GM18508 (cell line): ENCODE data around the gene RPS6KL1.

Experiments
- ATAC-seq: cut with Tn5 transposase; IDR thresholded peaks from one replicate; pipeline ENCODE4 v1.9.1; 2021; ENCODE audit warnings: moderate number of reproducible peaks; ENCODE audit not compliant: insufficient read depth, unreplicated experiment

The RPS6KL1 gene

DNA sequence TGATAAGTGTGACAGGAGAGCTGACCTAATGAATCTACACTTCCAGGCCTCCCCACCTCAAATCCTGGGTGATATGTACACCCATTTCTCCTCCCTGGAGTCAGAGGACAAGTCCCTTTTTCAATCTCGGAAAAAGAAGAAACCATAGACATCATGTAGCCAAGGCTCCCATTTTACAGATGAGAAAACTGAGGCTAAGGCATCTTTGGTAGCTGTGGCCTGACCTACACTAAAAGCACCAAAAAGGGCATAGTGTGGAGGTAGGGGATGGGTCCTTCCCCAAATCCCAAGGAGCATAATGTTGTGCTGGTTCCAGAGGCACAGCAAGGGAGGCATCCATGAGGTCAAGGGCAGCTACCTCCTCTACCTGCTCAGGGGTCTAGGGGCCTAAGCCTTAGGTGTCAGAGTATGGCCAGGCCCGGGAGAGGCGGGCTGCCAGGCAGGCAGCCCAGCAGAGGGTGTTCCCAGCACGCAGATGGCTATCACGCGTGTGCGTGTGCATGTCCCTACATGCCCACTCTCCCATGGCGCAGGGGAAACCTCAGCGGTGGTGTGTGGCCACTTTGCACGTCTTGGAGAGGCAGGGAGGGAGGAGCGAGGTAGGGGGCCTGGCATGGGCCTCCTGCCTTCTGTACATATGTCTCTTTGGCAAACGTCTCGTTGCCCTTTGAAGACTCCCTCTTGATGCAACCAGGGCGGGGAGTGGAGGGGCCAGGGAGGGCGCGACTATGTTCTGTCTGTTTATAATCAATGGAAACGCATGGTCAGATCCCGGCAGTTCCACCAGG is 29.8 kb upstream of the RPS6KL1 start:
- ATAC-seq: no peak

DNA sequence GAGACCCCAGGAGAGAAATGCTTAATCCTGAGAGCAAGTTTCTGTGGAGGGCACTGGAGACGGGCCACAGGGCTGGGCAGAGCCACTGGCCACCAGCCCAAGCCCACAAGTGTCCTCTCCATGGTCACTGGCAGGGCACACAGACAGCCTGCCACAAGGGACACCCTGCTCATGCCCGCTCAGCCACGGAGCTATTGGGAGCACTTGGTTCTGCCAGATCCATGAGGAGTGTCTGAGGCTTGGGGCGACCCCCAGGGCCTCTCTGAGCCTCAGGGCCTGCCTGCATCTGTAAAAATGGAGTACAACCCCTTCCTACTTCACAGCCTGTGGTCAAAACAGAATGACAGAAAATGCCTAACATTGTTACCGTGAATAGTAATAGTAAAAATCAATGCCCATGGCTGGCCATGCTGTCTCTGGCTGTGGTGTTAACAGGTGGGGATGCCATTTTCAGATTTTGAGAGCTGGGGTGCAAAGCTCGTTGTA is 29.2 kb upstream of the RPS6KL1 start:
- no peak for ATAC-seq

DNA sequence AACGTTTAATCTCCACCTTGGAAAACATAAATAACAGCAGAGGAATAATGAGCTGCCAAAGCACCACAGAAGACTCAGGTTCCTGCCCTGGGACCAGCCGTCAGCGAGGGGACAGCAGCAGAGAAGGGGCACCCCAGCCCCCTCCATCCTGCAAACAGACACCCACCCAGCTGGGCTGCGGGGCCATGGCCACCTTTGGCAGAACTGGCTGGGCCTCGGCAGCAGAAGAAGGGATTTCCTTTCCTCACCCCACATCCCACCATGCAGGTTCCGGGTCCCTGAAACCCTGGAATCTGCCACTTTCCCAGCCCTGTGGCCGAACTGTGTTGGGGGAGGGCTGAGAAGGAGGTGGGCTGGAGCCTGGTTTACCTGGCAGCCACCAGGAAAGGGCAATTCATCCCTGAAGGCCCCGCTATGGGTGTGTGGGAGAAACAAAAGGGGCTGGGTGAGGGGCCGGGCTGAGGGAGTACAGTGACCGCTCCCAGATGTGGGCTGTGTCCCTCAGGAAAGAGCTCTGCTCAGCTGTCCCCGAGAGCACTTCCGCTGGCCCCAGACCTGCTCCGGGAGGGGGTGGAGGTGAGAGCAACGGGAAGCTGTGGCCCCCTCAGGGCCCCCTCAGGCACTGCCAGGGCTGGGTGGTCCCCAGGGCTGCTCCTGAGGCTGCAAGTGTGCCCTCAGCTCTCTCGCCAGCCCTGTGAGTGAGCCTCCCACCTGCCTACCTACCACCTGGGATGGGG is 28.6 kb upstream of the RPS6KL1 start:
- no peak for ATAC-seq

DNA sequence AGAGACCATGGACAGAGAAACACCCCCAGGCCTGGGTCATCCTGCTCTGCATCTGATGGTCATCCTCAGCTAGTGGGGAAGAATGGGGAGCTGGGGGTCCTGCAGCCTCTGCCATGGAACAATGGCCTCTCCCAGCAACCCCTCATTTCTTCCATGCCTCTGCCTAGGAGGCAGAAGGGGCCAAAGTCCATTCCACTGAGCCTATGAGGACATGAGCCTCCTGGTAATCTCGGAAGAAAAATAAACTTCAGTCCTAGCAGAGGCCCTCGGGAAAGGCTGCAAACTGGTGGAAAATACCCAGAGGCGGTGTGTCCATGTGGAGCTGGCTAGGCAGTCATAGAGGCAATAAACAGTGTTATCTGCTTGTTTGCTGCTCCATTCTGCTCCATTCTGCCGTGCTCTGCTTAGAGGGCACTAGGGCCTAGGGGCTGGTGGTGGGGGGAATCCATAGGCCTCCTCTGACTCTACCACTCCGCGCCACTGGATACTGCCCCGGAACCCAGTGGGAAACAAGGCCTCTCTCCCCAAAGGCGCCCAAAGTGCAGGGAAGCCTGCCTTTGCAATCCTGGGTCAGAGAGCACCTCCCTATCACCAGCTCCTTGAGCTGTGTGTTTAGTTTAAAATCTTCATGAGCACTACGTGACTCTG is 27.9 kb upstream of the RPS6KL1 start:
- no peak for ATAC-seq

DNA sequence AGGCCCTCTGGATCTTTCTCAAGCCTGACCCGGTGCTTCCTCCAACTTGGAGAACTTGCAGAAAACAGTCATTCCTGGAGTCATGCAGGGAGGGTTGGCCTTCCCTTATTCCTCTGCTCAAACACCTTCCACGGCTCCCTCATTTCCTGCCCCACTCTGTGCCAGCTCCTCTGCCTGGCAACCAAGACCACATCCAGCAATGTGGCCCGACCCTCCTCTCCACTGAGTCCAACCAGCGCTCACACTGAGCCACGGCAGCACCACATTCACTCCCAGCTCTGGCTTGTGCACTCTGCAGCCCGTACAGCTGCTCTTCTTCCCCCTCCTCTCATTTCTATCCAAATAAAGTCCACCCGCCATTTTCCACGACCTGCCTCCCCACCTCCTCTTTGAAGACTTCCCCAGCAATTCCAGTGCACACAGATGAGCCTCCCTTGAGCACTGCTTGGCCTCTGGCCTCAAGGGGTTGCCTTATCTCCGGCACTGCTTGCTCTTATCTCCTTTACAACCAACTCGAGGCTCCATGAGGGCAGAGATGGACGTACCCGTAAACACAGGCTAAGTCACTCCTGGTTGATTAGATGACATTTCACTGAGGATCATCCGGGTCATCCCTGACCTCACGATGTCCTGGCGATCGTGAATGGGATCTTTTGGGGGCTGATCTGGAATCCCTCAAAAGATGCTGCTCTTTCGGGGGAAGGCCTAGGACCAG is 27.0 kb upstream of the RPS6KL1 start:
- no peak for ATAC-seq

DNA sequence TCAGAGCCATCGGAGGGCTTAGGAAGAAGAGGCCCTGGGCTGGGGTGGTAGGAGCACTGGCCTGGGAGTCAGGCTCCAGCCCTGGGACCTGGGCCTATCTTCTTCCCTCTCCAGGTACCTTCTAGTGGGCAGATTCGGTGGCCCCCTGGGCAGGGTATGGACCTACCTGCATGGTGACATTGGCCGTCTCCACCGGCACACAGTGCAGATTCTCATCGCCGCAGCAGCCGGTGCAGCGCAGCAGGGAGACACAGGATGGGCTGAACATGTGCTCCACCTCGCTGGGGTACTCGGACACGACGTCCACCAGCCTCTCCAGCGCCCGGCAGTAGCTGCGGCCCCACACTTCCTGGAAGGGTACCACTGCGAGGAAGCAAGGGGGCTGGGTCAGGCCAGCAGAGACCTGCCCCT is 26.1 kb upstream of the RPS6KL1 start:
- ATAC-seq: no peak

DNA sequence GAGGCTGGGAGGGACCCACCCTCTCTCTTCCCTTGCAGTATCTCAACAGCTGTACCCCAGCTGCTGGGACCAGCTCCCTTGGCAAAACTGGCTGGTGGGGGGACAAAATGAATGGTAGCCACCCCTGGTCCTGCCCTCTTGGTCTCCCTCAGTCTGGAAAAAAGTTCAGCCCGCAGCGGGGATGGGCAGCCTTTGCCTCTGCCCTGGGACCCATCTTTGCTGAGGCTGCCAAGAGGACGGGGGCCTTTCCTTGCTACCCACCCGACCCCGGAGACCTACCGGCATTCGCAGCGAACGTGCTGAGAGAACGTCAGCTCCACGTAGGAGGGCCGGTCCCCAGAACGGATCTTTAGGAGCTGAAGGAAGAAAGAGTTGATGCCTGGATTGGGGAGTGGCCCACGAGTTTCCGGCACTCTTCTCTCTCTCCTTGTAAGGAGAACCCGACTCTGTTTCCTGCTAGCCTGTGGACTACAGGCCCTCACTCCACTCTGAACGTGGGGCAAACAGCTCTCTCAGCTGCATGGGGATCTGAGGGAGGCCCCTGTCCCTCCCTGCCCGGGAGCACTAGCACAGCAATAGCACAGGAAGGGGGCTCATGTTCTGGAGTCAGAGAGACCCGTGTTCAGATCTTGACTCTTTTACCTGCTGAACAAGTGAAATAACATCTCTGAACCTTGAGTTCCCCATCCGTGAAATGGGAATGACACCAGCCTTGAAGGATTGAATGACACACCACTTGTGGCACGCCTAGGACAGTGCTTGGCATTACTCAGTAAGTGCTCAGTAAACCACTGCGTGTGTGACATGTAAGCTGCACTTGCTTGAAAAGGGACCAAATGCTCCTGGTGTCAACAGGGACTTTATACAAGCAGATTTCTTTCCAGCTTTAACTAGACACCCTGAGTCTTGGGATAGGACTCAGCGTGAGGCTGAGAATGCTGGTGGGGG is 25.4 kb upstream of the RPS6KL1 start:
- ATAC-seq: no peak

DNA sequence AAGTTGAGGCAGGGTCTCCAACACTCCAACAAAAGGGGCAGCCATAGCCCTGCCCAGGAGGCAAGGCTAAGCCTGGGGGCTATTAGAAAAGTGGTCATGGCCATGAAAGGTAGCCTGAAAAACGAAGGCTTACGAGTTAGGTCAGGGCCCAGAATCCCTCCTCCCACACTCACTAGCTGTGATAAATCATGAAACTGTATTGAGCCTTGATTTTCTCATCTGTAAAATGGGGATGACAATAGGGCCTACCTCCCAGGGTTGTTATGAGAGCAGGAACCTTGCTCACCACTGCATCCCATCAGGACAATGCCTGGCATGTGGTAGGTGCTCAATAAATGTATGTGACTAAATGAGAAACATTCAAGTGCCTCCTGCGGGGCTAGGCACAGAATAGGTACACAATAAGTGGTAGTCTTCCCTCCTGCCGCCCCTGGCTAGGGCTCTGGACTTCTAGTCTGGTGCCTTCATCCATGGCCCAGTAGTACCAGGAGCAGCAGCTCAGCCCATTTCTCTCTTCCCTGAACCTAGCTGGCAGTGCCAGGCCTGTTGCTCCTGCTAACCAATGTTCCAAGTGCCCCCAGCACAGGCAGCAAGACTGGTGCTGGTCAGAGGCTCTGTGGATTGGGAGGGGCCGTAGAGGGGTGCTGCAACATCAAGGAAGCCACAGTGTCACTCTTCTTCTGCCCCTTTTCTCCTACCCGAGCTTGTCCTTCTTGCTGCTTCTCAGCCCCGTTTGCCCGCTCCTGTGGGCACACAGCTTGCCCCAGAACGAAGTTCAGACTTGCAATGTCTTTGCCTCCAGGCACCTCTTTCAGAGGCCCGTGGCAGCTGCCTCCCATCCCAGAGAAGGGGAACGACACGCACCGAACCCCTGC is 24.5 kb upstream of the RPS6KL1 start:
- no peak for ATAC-seq

DNA sequence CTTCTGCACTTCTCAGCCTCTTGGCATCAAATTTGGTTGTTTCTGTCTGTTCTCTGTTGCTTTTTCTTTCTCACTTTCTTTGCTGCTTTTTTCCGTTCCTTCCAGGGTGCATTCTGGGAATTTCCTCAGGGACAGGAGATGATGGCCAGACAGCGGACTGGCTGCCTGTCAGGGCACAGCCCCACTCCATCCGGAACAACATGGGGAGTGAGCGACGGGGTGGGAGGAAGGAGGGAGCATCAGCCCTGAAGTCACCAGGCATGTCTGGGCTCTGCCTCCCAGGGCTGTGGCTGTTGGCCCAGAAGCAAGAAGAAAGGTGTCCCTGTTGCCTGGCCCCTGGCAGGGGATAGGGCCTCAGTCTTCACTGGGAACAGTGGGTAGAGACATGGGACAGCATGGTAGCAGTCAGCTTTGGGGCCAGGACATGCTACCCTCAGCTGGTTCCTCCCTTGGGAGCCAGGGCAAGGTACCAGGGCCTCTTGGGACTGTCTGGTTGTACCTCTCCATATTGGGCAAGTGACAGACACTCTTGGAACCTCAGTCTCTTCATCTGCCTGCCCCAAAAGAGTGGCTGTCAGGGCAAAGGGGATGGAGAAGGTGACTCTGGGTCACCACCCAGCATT is 23.7 kb upstream of the RPS6KL1 start:
- no peak for ATAC-seq

DNA sequence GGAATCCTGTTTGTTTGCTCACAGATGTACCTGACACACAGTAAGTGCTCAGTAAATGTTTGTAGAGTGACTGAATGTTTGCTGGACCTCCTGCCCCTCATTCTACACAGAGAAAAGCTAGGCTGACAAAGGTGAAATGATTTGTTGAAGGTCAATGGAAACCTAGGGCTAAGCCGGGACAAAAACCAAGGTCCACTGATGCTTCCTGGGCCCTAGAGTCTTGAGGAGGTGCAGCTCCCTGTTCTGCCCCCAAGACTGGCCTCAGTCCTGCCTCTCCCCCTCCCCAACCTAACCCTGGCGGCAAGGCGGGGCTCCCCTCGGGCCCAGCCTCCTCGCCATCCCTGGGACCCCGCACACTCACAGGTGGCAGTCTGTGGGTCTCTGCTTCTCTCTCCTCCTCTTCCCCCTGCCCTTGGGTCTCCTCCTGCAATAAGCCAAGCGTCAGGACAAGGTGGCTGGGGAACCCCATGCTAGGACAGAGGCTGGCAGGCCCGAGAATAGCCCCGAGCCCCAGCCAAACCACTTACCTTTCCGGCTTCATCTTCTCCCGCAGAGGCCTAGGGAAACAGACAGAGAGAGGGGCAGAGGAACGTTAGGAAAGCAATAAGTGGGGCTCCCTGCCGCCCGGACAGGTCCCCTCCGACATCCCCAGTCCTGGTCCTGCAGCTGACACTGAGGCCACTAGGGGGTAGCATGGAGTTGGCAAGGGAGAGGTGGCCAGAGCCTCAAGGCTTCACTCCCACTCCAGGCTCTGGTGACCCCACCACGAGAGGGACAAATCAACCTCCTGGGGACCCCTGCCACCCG is 23.0 kb upstream of the RPS6KL1 start:
- no peak for ATAC-seq

DNA sequence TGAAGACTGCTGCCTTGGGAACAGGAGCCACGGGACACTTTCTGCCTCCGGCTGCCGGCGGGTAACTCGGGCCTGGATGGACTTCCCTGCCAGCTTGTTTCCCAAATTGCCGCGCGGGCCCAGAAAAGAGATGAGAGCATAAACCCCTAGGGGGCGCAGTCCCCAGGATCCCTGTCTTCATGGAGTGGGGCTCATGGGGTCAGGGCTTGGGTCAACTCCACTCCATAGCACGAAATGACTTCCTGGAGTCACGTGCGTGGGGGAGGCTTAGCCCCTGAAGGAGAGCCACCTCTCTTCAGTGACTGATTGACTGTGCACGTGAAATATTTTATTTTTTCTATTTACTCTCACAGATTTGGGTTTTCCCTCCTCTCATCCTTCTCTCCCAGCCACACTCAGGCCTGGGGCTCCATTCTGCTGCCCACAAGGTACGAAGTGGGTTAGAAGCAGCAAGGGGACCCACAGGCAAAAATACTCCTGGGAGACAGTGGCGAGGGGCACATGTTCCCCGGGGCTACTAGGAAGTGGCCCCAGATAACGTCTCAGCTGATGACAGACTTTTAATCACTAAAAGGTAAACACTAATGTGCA is 22.3 kb upstream of the RPS6KL1 start:
- ATAC-seq: no peak

DNA sequence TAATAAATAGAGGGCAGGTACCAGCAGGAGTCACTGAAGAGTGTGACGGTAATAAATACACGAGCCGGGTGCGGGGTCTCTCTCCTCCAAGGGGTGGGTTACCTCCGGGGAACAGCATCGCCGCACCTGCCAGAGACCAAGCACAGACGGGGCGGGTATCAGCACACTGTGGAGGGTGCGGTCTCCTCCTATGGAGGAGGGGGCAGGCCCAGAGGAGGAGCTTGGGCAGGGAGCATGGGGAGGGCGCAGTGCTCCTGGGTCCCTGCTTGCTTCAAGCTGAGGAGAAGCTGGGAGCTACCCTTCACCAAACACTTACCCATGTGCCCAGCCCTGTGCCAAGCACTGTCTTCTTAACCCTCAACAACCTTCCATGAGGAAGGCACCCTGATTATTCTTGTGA is 19.5 kb upstream of the RPS6KL1 start:
- no peak for ATAC-seq

DNA sequence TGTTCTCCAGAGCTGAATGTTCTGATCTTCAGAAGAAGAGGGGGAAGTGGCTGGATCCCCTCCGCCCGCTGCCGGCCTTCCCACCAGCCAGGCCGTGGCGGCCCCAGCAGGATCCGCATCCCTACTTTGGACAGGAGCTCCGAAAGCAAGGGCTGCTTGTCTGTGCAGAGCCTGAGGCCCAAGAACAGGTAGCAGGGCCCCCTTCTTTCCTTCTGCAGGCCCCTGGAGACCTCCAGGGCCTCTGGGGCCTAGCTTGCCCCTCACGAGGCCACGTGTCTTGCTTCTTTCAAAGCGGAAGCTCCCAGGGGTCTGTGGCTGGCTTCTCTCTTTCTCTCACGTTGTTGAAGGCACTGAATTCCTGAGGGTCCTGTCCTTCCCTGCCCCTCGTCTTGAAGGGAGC is 19.1 kb upstream of the RPS6KL1 start:
- ATAC-seq: no peak

DNA sequence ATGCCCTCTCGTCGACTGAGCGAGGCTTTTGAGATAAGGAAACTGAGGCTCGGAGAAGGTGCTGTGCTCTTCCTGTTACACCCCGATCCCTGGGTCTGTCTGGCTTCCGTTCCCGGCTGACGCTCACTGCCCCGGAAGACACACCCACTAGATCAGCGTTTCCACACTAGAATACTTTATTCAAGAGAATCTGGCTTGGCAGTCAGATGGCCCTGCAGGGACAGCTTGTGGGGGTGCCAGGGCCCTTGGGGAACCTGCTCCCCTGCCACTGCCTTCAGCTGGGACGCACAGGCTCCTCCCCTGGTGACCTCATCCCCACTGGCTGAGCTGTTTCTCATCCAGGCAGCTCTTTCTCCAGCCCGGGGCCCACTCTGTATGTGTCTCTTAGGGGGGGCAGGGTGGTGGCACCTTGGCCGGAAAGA is 18.6 kb upstream of the RPS6KL1 start:
- ATAC-seq: no peak

DNA sequence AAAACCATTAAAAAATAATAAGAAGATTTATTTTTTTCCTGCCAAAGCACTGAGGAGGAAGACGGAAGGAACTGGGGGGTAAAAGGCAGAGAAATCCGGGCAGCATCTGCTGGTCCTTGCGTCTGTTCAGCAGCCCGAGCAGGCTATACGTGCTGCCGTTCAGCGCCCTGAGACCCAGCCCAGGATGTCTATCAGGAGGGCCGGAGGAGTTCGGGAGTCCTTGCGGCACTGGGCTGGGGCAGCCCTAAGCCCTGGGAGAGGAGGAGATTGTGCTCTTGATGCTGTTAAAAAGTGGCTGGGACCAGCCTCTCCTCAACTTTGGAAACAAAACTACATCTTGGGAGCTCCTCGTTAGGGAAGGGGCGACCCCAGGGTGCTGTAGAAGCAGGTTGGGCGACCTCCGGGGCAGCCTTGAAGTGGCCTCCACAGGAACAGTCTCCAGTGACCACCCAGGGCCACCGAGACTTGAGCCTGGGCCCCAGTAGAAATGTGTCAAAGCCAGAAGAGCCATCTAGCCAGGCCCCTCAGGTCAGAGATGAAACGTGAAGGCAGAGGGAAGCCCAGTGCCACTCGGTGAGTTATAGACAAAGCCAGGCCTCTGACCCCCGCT is 18.0 kb upstream of the RPS6KL1 start:
- ATAC-seq: no peak
